HG02571 (cell line): Measurements from ENCODE around the gene TMC6.

ENCODE experiments used
- ATAC-seq: cut with Tn5 transposase; IDR thresholded peaks from one replicate; pipeline ENCODE4 v1.9.1; 2021; ENCODE audit warnings: mild to moderate bottlenecking, moderate library complexity; ENCODE audit not compliant: unreplicated experiment

Gene TMC6

GRCh38 chr17:78111016-78111726 is 17.4 kb downstream of the TMC6 start:
- no peak for ATAC-seq

GRCh38 chr17:78110363-78111015 is 18.1 kb downstream of the TMC6 start:
- no peak for ATAC-seq

GRCh38 chr17:78109489-78109761 is 19.1 kb downstream of the TMC6 start:
- ATAC-seq, result no peak

GRCh38 chr17:78108726-78109488 is 19.6 kb downstream of the TMC6 start:
- ATAC-seq, result no peak

- no peak for ATAC-seq
Measured at GRCh38 chr17:78107976-78108725, 20.4 kb downstream of the TMC6 start.

- ATAC-seq, result no peak
Measured at GRCh38 chr17:78107457-78107856, 21.1 kb downstream of the TMC6 start.

- ATAC-seq, result no peak
Measured at GRCh38 chr17:78106211-78106610, 22.3 kb downstream of the TMC6 start.

GRCh38 chr17:78105551-78105950 is 23.0 kb downstream of the TMC6 start:
- no peak for ATAC-seq

GRCh38 chr17:78105101-78105500 is 23.5 kb downstream of the TMC6 start:
- ATAC-seq, result no peak

- no peak for ATAC-seq
Measured at GRCh38 chr17:78104540-78104941, 24.0 kb downstream of the TMC6 start.

- ATAC-seq, result no peak
Measured at GRCh38 chr17:78103311-78103710, 25.2 kb downstream of the TMC6 start.

- no peak for ATAC-seq
Measured at GRCh38 chr17:78101542-78101941, 27.0 kb downstream of the TMC6 start.

GRCh38 chr17:78101112-78101511 is 27.4 kb downstream of the TMC6 start:
- no peak for ATAC-seq

- ATAC-seq, result no peak
Measured at GRCh38 chr17:78096093-78096492, 32.5 kb downstream of the TMC6 start.

- ATAC-seq, result no peak
Measured at GRCh38 chr17:78095035-78095434, 33.5 kb downstream of the TMC6 start.

GRCh38 chr17:78092794-78093324 is 35.7 kb downstream of the TMC6 start:
- ATAC-seq, result no peak

- no peak for ATAC-seq
Measured at GRCh38 chr17:78089576-78090281, 38.8 kb downstream of the TMC6 start.

GRCh38 chr17:78088529-78088928 is 40.0 kb downstream of the TMC6 start:
- no peak for ATAC-seq

- no peak for ATAC-seq
Measured at GRCh38 chr17:78086740-78087139, 41.8 kb downstream of the TMC6 start.

GRCh38 chr17:78082988-78083387 is 45.6 kb downstream of the TMC6 start:
- ATAC-seq, result no peak
